Nucleus accumbens (tissue), 56 donors: ENCODE results near the gene PSME1.

Source experiments
- DNase-seq, 56 donors: peaks; one replicate each; lab custom pipeline; 2025; lab: John Stamatoyannopoulos, UW

PSME1 gene

DNA sequence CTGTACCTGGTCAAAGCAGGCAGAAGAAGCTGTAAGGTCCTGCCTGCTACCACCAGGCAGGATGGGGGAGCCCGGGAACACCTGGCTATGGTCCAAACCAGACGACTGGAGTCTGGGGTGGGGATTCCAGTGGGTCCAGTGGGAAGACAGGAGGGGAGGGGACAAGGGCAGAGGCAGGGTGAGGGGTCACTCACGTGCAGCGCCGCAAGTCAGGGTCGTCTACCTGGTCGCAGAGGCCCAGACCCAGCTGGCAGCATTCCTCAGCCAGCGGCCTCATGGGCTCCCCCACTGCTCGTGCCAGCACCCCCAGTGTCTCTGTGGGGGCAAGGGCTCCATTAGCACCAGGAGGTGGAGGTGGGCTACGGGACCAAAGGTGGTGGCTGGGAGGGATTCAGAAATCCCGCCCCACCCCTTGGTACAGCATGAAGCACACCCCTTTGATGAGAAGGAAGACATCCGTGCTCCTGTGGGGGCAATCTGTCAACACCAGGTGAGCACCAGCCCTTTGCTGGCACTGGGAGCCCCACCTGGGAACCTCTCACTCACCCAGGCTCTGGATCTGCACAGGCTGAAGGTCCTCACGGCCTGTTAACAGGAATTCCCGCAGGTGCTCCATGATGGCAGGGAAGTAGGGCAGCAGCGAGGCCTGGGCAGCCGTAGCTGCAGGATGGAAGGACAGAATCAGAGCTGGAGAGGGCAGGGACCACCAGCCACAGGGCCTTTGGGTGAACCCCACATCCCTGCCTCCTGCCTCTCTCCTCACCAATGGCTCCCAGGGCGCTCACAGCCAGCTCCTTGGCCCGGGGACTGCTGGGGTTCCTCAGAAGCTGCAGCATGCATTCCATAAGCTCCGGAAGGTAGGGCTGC is 48.3 kb downstream of the PSME1 start:
- no peak for DNase-seq

DNA sequence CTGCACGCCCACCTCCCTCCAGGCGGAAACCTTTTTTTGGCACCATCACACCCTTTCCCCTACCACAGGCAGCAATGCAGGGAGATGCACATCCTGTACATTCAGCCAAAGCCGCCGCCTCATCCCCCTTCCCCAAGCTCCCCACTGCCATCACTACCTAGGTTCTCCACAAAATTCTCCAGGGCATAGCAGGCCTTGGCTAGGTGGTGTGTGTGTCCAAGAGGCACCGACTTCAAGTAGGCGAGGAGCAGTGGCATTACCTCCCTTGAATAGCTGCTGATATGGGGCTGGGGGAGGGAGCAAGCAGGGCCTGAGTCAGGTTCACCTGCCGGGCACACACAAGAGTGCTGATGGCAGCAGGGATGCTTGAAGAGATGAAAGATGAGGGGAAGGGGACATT is 49.0 kb downstream of the PSME1 start:
- no peak for DNase-seq

DNA sequence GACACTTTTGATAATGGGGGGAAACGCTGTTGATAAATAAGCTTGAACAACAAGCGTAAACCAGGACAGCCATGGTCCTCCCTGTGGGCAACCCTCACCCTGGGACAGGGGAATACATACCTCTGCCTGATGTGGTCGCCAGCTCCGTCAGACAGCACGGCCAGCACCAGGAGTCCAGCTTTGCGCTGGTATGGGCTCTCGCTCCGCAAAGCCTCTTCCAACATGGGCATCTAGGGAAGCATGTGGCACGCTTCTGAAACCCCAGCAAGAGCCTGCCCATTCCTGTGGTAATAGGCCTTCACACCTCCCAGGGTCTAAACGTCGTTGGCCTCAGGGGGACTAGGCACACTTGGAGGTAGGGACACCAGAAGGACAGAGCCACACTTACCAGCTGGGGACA is 49.7 kb downstream of the PSME1 start:
- DNase-seq = no peak

DNA sequence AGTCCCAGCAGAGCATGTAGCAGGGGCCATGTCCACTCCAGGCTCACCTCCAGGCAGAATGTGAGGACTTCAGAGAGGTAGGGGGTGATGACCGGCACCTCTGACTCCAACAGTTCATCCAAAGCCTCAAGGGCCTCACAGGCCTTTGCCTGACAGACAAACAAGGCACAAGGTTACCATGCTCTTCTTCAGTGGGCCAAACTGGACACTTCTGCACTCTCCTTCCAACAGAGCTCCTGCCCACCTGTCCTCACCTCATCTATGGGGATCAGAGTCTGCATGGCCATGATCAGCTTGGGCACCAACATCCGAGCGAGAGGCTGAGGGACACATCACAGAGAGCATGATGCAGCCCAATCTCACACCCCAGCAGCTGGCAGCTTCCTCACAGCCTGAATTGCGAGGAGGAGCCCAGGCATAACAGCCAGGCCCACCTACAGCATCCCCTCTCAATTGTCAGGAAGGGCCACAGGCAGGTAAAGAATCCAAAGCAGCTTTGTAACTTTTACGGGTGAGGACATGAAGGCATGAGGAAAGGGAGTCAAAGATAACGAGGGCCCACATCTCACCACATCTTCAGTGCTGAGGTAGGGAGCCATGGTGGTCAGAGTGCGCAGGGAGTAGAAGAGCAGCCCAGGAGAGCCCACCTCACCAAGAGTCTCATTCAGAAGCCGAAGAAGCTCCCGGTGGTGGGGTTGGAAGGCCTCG is 51.0 kb downstream of the PSME1 start:
- no peak for DNase-seq

DNA sequence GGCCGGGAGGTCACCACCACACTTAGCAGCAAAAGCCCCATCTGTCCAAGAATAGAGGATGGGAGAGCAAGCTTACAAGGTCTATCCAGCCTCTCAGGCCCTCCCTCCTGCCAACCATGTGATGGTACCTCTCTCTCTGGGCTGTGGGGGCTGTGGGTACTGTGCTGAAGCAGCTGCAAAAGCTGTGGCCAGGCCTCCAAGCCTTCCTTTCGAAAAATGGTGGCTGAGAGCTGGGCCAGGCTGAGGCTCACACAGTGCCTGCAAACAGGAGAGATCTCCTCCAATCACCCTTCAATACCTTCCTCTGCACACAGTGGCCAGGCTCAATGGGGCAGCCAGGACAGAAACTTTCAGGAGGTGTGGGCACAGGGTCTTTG is 51.5 kb downstream of the PSME1 start:
- DNase-seq = no peak
